GM06990 (cell line): Measurements from ENCODE around the gene PHKG2.

Experiments used
- DNase-seq: peaks from one replicate; pipeline ENCODE4 v3.0.0-alpha.2; 2011; ENCODE audit not compliant: insufficient read length; ENCODE audit errors: extremely low read depth
- H3K27me3 ChIP-seq: replicated peaks from 2 replicates; pipeline ENCODE4 v1.6.0; 2011; ENCODE audit warnings: low read length; ENCODE audit not compliant: control insufficient read depth, insufficient read depth
- H3K36me3 ChIP-seq: 2 replicates; pipeline ENCODE4 v1.5.1; 2011; ENCODE audit warnings: low read length; ENCODE audit not compliant: control insufficient read depth, insufficient read depth
- H3K4me3 ChIP-seq: replicated peaks from 2 replicates; pipeline ENCODE4 v1.5.1; 2011; ENCODE audit warnings: low read depth, mild to moderate bottlenecking, control low read depth, low read length
- TF ChIP-seq, protein P1 (sequence below): IDR thresholded peaks from 2 replicates; pipeline ENCODE4 v1.5.1; 2011; ENCODE audit warnings: low read length, control low read depth, mild to moderate bottlenecking, inconsistent platforms; ENCODE audit not compliant: insufficient read depth, poor library complexity, severe bottlenecking

PHKG2 gene

DNA sequence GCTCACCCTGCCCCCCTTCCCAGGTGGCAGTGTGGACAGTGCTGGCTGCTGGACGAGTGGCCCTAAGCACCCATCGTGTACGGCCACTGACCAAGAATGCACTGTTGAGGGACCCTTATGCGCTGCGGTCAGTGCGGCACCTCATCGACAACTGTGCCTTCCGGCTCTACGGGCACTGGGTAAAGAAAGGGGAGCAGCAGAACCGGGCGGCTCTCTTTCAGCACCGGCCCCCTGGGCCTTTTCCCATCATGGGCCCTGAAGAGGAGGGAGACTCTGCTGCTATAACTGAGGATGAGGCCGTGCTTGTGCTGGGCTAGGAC is 8.5 kb downstream of the PHKG2 start:
- Histone ChIP-seq H3K27me3 (no peaks in the 10 kb centered on the region), H3K36me3 (peaks cover 24% of the 10 kb centered on the region), H3K4me3 (no peak overlapping the region)
- TF ChIP-seq, protein P1, sequence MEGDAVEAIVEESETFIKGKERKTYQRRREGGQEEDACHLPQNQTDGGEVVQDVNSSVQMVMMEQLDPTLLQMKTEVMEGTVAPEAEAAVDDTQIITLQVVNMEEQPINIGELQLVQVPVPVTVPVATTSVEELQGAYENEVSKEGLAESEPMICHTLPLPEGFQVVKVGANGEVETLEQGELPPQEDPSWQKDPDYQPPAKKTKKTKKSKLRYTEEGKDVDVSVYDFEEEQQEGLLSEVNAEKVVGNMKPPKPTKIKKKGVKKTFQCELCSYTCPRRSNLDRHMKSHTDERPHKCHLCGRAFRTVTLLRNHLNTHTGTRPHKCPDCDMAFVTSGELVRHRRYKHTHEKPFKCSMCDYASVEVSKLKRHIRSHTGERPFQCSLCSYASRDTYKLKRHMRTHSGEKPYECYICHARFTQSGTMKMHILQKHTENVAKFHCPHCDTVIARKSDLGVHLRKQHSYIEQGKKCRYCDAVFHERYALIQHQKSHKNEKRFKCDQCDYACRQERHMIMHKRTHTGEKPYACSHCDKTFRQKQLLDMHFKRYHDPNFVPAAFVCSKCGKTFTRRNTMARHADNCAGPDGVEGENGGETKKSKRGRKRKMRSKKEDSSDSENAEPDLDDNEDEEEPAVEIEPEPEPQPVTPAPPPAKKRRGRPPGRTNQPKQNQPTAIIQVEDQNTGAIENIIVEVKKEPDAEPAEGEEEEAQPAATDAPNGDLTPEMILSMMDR, result no peak
- DNase-seq, result no peak

DNA sequence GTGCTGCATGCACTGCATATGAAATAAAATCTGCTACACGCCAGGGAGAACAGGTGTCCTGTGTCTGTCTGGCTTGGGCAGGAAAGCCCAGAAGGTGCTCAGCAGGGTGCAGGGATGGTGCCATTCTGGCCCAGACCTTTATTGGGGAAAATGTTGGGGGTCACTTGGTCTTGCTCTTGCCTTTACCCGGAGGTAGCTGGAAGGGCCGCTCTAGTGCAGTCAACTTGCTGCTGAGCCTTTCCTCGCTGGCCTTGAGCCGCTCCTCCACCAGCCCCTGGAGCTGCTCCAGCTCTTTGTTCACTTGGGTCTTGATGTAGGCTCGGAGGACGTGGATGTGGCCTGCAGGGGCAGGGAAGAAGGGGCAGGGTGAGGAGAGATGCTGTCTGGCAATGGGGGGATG is 9.1 kb downstream of the PHKG2 start:
- no peak for DNase-seq
- H3K27me3 ChIP-seq, result no peaks in the 10 kb centered on the region
- TF ChIP-seq, protein P1, result no peak
- H3K4me3 ChIP-seq, result no peak overlapping the region
- peaks cover 24% of the 10 kb centered on the region for H3K36me3 ChIP-seq

DNA sequence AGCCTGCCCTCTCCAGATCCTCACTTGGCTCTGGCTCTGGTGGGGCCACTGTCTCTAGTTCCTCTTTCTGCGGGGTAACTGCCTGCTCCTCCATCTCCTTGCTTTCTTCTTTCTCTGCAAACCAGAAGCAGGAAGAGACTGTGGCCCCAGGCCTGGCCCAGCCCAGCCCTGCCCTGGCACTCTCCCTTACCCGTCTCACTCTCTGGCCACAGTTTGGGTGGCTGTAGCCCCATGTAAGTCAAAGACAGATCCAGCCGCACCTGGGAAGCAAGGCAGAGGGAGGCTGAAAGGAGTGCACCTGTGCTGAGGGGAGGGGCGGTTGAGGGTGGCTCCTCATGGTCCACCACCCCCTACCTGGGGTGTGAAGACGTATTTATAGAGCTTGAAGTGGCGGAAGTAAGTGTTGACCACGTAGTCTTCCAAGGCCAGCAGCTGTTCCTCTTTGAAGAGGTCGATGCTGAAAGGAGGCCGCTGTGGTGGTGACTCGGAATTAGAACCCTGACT is 10.8 kb downstream of the PHKG2 start:
- DNase-seq, result no peak
- peaks cover 17% of the 10 kb centered on the region for H3K36me3 ChIP-seq
- TF ChIP-seq, protein P1, result no peak

DNA sequence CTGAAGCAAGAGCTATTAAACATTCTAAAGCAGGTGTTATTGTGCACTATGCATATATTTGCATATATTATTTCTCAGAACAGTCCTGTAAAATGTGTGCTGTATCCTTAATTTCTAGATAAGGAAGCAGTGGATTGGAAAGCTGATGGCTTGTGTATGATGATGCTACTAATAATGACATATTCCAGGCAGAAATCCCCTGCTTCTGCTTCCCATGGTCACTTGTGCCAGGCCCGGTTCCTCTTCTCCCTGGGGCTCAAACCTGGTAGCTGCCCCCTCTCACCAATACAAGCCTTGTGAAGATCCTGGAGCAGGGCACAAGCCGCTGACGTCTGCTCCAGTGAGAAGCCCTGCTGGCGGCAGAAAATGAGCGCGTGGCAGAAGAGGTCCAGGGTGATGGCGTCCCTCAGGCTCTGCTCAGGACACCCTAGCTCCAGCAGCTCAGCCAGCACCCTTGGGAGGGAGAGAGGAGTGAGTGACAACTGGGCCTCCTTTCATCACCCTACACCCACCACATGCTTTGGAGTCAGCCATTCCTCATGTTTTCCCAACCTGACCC is 11.9 kb downstream of the PHKG2 start:
- DNase-seq, result no peak
- Histone ChIP-seq H3K4me3 (no peak overlapping the region), H3K27me3 (no peaks in the 10 kb centered on the region), H3K36me3 (peaks cover 27% of the 10 kb centered on the region)
- TF ChIP-seq, protein P1, result no peak

More for the DNA sequence above, 10.8 kb downstream of the PHKG2 start:
- Histone ChIP-seq H3K27me3 (no peaks in the 10 kb centered on the region), H3K4me3 (no peak overlapping the region)

DNA sequence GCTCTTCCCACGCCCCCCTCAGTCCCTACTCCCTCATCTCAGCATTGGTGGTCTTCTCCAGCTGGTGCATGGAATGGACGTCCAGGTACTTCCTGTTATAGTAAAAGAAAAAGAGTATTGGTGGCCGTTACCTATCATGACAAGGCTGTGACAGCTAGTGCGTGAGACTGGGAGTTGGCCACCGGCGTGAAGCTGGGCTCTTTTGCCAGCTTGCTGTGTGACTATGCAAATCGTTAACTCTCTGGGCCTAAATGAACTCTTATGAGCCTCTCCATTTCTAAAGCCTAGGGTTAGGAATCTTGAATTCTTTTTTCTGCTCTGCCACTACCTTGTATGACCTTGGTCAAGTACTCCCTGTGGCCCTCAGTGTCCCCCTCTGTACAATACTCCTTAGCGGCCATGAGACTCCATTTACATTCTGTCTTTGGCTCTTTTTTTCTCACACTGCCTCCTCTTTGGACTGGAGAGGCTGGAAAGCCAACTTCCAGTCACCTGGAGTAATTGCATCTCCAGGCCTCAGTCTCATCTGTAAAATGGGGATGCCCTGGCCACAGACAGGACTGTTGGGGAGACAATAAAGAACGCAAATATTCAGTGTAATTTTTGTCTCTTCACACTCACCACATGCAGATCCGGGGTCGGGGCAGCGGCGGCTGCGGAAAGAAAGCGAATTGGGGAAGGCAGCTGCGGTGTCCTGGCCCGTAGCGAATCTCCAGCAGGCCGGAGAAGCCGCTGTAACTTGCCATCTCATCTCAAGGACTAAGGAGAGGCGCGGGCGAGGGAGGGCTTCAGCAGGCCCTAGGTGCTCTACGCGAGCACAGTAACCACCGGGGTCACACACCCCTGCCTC is 12.6 kb downstream of the PHKG2 start:
- no peaks in the 10 kb centered on the region for H3K27me3 ChIP-seq
- no peak for DNase-seq
- peak overlapping the region; percentile 80 for H3K4me3 ChIP-seq
- peaks cover 34% of the 10 kb centered on the region for H3K36me3 ChIP-seq
- TF ChIP-seq, protein P1, result no peak
